D721Med (cell line): ENCODE data around the gene MYO16.

Source experiments
- DNase-seq: peaks from one replicate; pipeline ENCODE4 v3.0.0; 2011; ENCODE audit warnings: low spot score; ENCODE audit not compliant: insufficient read length
- FAIRE-seq: peaks from 2 replicates; lab custom pipeline; 2011; peaks lifted over from hg19 to GRCh38; lab: Jason Lieb, UNC
- TF ChIP-seq, protein P1 (sequence below): IDR thresholded peaks from 2 replicates; pipeline ENCODE4 v1.5.1; 2012; ENCODE audit warnings: mild to moderate bottlenecking, control low read depth; ENCODE audit not compliant: insufficient read depth; ENCODE audit errors: missing control alignments

MYO16 gene

DNA sequence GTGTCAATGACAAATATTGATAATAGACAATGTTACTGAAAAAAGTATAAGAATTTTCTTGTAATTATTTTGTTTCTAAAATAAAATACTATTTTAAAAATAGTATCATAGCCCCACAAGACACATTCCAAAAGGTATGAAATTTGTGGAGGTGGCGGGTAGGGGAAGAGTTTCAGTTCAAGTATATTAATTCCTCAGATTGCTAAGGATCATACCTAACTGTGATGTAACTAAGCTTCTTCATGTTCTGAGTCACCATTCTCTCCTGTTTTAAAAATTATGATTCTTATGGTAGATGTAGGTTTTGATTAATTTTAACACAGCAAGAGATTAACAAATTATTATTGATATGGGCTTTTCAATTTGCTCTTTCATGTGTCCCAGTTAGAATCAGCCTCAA lies 61.3 kb downstream of the MYO16 start:
- FAIRE-seq (no peak), DNase-seq (no peak)
- TF ChIP-seq, protein P1, sequence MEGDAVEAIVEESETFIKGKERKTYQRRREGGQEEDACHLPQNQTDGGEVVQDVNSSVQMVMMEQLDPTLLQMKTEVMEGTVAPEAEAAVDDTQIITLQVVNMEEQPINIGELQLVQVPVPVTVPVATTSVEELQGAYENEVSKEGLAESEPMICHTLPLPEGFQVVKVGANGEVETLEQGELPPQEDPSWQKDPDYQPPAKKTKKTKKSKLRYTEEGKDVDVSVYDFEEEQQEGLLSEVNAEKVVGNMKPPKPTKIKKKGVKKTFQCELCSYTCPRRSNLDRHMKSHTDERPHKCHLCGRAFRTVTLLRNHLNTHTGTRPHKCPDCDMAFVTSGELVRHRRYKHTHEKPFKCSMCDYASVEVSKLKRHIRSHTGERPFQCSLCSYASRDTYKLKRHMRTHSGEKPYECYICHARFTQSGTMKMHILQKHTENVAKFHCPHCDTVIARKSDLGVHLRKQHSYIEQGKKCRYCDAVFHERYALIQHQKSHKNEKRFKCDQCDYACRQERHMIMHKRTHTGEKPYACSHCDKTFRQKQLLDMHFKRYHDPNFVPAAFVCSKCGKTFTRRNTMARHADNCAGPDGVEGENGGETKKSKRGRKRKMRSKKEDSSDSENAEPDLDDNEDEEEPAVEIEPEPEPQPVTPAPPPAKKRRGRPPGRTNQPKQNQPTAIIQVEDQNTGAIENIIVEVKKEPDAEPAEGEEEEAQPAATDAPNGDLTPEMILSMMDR: no peak

DNA sequence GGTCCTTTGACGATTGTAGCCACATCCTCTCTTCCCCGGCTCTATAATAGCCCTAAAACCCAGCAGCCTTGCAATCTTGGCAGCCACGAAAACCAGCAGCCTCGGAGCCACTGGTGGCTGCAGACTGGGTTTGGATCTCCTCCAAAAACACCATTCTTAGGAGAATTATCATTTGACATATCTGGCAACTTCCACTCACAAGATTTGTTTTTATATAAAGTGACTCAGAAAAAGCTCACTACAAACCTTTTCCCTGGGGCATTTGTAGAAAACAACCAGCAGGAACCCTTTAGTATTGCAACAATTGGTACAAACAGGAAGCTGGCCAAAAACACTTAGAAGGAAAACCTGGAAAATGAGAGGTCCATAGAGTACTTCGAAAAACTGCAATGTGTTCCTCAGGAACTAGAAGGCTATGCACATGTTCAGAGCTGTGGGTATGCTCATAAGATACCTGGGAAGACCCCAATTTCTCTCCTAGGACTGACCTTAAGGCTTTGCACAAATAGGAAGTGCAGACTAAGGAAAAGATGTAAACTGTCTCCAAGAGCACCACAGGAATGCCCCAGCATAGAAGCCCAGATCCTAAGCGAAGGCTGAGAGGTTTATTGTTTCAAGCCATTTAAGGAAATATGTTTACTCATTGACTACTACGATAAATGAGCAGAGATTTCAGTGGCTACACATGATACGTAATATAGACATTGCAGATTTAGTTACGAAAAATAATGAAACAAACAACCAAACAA lies 71.2 kb downstream of the MYO16 start:
- no peak for FAIRE-seq

GRCh38 chr13:108702171-108702570 lies 72.8 kb downstream of the MYO16 start:
- FAIRE-seq: no peak
- no peak for DNase-seq

More for the DNA sequence above, 71.2 kb downstream of the MYO16 start:
- TF ChIP-seq, protein P1: no peak
- no peak for DNase-seq

GRCh38 chr13:108705031-108705430 lies 75.6 kb downstream of the MYO16 start:
- TF ChIP-seq, protein P1: no peak
- FAIRE-seq: no peak
- DNase-seq: no peak

More at GRCh38 chr13:108702171-108702570, 72.8 kb downstream of the MYO16 start:
- TF ChIP-seq, protein P1: no peak

DNA sequence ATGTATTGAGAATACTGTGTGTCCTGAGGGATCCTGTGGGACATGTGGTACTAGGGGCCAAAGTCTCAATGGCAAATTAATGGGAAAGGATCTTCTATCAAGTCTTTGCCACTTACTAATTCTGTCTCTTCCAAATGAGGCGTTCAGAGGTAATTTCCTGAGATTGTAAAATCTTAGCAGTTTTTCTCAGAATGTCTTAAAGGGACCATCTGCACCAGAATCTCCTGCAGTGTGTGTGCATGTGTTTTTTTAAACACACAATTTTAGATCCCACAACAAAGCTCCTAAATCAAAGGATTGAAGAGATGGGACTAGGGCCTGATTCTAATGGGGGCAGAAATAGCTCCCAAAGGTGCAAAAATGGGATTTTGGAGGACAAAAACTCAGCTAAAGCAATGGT lies 78.2 kb downstream of the MYO16 start:
- TF ChIP-seq, protein P1: no peak
- no peak for FAIRE-seq
- no peak for DNase-seq

DNA sequence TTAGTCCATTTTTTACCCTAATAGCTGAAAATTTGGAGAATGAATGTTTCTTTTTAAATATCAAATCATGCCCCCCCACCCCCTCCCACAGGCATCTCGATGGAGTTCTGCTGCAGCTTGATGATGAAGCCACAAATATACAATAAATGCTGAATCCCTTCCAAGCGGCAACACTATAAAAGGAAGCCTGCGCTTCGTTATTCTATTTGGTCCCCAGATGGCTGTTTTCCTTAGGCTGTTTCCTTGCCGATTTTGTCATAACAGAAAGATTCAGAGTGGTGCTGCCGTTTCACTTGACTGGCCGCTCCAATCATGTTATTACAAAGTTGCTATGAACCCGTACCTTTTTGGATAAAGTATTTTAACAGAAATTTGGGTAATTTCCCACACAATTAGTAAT lies 79.5 kb downstream of the MYO16 start:
- DNase-seq: no peak
- TF ChIP-seq, protein P1: no peak
- FAIRE-seq: no peak

DNA sequence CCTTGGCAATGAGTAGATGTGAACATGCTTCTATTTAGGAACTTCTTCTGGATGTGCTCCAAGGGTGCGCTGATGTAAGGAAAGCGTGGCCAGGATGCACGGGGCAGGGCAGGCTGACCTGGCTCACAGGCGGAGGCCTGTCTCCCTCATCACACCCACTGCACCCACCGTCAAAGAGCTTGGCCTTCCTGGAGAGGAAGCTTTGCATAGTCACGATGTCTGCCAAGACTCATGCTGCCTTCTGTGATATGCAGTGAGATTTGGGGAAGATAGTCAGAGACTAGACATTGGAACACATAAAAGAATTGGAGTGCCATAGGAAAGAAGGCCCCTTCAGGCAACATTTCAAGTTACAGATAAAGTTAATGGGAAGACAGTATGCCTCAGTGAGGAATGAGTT lies 82.0 kb downstream of the MYO16 start:
- TF ChIP-seq, protein P1: no peak
- FAIRE-seq (no peak), DNase-seq (no peak)
